ENCODE measurements around the gene TEX38. TPM values are rescaled to one million over a fixed set of nuclear protein-coding genes. Genes with fewer than 3 reads are reported as not detected.
"Not testable (repeated sequence)": the region's sequence is repeated elsewhere in the genome, so short reads cannot be mapped to it uniquely, and the experiment has no call there.

Gene TEX38
- total and polyA plus RNA-seq, 2 donors = not detected

GRCh38 chr1:46705408-46705807 is 33.8 kb downstream of the TEX38 start:
- 85% methylated on average over 9 of the region's 9 CpGs for WGBS
- no peak overlapping the region for H3K27ac ChIP-seq (ENCODE audit: low read depth)
- peaks cover 8% of the 10 kb centered on the region for H3K36me3 ChIP-seq (ENCODE audit: insufficient read depth)
- H3K4me1 ChIP-seq (ENCODE audit: insufficient read depth) = peaks cover 1% of the 10 kb centered on the region
- no peak overlapping the region for H3K4me3 ChIP-seq (ENCODE audit: low read depth, low read length)
- DNase-seq (ENCODE audit: extremely low spot score) = no peak

- DNase-seq (ENCODE audit: extremely low spot score) = no peak
- no peak overlapping the region for H3K27ac ChIP-seq (ENCODE audit: low read depth)
- H3K36me3 ChIP-seq (ENCODE audit: insufficient read depth) = peaks cover 11% of the 10 kb centered on the region
- no peak overlapping the region for H3K4me3 ChIP-seq (ENCODE audit: low read depth, low read length)
- no peaks in the 10 kb centered on the region for H3K4me1 ChIP-seq (ENCODE audit: insufficient read depth)
- 95% methylated on average over 1 of the region's 1 CpG for WGBS
Measured at GRCh38 chr1:46708121-46708520, 36.5 kb downstream of the TEX38 start.

DNA sequence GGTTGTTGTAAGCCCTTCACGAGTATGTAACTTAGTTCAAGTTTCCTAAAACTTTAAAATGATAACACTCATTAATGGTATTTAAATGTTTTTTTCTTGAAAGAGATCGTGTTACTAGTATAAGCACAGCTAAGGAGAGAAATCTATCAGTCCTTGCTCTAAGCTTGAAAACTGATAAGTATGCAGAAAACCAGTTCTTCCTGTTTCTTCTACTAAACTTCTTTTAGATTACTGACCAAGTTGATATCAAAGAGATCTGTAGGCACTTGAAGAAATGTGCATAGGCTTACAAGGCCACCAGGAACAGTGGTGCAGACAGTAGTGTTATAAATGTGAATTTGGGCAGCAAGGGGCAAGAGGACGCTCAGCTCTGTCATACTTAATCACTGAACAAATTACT is 43.3 kb downstream of the TEX38 start:
- no peak for DNase-seq (ENCODE audit: extremely low spot score)
- Histone ChIP-seq H3K4me1 (ENCODE audit: insufficient read depth) (peaks cover 3% of the 10 kb centered on the region), H3K27ac (ENCODE audit: low read depth) (no peak overlapping the region), H3K4me3 (ENCODE audit: low read depth, low read length) (no peak overlapping the region), H3K36me3 (ENCODE audit: insufficient read depth) (peaks cover 3% of the 10 kb centered on the region)
- WGBS = 76% methylated on average over 3 of the region's 3 CpGs

- Histone ChIP-seq H3K4me3 (ENCODE audit: low read depth, low read length) (peak overlapping the region; percentile 93), H3K36me3 (ENCODE audit: insufficient read depth) (no peaks in the 10 kb centered on the region), H3K27ac (ENCODE audit: low read depth) (no peak overlapping the region), H3K4me1 (ENCODE audit: insufficient read depth) (peaks cover 3% of the 10 kb centered on the region)
- DNase-seq (ENCODE audit: extremely low spot score) = no peak
- 67% methylated on average over 9 of the region's 9 CpGs for WGBS
Measured at GRCh38 chr1:46717654-46718053, 46.0 kb downstream of the TEX38 start.

- DNase-seq (ENCODE audit: extremely low spot score) = no peak
- Histone ChIP-seq H3K4me3 (ENCODE audit: low read depth, low read length) (peak overlapping the region; percentile 93), H3K4me1 (ENCODE audit: insufficient read depth) (peaks cover 3% of the 10 kb centered on the region), H3K36me3 (ENCODE audit: insufficient read depth) (no peaks in the 10 kb centered on the region), H3K27ac (ENCODE audit: low read depth) (peak overlapping the region; percentile 85)
- WGBS = 1% methylated on average over 12 of the region's 12 CpGs
Measured at GRCh38 chr1:46718340-46718726, 46.7 kb downstream of the TEX38 start.

DNA sequence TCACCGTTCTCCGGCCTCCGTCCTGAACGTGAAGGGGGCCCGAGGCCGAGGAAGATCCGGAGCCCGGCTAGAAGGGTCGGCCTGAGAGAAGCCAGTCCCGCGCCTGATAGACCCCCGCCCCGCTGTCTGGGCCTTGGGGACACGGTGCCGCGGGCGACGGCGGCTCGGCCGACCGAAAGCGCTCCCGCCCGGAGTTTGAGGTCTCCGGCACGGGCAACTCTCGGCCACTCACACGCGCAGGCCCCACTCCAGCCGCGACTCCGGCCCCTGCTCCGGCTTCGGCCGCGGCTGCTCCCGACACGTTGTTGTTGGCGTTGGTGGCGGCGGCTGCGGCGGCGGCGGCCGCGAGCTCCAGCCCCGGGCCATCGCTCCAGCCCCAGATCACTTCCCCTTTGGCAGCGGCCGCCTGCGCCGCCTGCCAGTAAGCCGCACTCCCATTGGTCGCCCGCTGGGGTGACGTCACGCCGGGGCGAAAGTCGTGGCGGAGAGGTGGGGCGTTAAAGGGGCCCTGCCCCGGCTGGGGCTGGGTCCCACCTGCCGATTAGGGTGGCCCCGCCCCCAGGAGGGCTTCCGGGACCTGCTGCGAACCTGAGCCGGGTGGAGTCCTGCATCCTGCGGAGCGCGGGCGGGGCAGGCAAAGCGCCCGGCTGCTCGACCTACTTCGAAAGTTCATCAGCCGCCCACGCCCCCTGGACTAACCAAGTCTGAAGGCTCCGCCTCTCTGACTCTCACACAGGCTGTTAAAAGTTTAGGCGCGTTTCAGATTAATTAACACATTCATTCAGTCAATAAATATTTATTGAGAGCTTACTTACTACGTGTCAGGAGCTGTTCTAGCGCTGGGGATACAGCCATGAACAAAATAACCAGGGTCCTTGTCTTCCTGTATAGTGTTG is 47.3 kb downstream of the TEX38 start, which contains the start of gene EFCAB14:
EFCAB14 (minus strand) TSS at position 388 of the 896 bp plus-strand sequence. CDS start 1,027 bp downstream, outside the sequence.
- Histone ChIP-seq H3K36me3 (ENCODE audit: insufficient read depth) (no peaks in the 10 kb centered on the region), H3K4me1 (ENCODE audit: insufficient read depth) (peaks cover 3% of the 10 kb centered on the region), H3K4me3 (ENCODE audit: low read depth, low read length) (peak within 1 kb of the TSS; percentile 93), H3K27ac (ENCODE audit: low read depth) (peak within 1 kb of the TSS; percentile 85)
- DNase-seq (ENCODE audit: extremely low spot score) = peak; percentile 71
- WGBS = under 1% methylated on average over 85 of the region's 85 CpGs

GRCh38 chr1:46719689-46720088 is 48.0 kb downstream of the TEX38 start:
- WGBS = 18% methylated on average over 3 of the region's 3 CpGs
- H3K27ac ChIP-seq (ENCODE audit: low read depth) = no peak overlapping the region

DNA sequence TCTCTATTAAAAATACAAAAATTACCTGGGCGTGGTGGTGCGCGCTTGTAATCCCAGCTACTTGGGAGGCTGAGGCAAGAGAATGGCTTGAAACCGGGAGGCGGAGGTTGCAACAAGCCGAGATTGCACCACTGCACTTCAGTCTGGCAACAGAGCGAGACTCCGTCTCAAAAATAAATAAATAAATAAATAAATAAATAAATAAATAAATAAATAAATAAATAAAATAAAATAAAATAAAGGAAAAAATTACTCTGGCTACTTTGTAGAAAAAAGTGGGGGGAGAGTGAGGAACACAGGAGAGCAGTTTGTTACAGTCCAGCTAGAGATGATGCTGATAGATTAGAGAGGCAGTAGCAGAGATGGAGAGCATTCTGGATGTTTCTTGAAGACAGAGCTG is 48.7 kb downstream of the TEX38 start:
- DNase-seq (ENCODE audit: extremely low spot score); H3K36me3 ChIP-seq (ENCODE audit: insufficient read depth): not testable (repeated sequence)
- 96% methylated on average over 8 of the region's 8 CpGs for WGBS

More at GRCh38 chr1:46719689-46720088, 48.0 kb downstream of the TEX38 start:
- Histone ChIP-seq H3K4me1 (ENCODE audit: insufficient read depth) (peaks cover 2% of the 10 kb centered on the region), H3K4me3 (ENCODE audit: low read depth, low read length) (peak overlapping the region; percentile 93), H3K36me3 (ENCODE audit: insufficient read depth) (no peaks in the 10 kb centered on the region)
- DNase-seq (ENCODE audit: extremely low spot score) = peak; percentile 33

GRCh38 chr1:46721204-46721603 is 49.5 kb downstream of the TEX38 start:
- Histone ChIP-seq H3K27ac (ENCODE audit: low read depth) (no peak overlapping the region), H3K4me1 (ENCODE audit: insufficient read depth) (peaks cover 2% of the 10 kb centered on the region), H3K36me3 (ENCODE audit: insufficient read depth) (no peaks in the 10 kb centered on the region), H3K4me3 (ENCODE audit: low read depth, low read length) (no peak overlapping the region)
- 82% methylated on average over 1 of the region's 1 CpG for WGBS
- no peak for DNase-seq (ENCODE audit: extremely low spot score)

More for the DNA sequence above, 48.7 kb downstream of the TEX38 start:
- H3K27ac ChIP-seq (ENCODE audit: low read depth); H3K4me3 ChIP-seq (ENCODE audit: low read depth, low read length); H3K4me1 ChIP-seq (ENCODE audit: insufficient read depth): not testable (repeated sequence)

DNA sequence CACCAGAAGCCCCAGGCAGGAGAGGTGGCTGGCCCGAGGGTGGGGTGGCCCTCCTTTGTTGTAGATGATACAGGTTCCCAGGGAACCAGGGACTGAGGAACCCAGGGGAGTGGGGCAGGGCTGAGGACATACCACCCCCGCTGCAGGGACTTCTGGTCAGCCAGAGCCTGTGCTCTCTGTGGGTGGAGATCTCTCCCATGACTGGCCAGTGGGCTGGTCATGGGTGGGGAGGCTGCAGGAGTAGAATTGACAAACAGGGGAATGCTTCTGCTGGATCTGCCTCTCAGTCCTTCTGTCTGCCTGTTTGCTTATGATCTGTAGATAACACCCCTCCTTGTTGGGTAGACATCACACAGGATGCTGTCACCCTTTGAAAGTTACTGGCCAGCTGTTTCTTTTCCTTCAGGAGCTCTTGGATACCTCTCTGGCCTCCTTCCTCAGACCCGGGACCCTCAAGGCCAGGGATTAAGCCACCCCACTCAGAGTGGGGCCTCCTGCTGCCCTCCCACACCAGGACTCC is 50.1 kb downstream of the TEX38 start:
- WGBS = 49% methylated on average over 3 of the region's 3 CpGs

More for the DNA sequence above, 50.1 kb downstream of the TEX38 start:
- Histone ChIP-seq H3K36me3 (ENCODE audit: insufficient read depth) (no peaks in the 10 kb centered on the region), H3K4me1 (ENCODE audit: insufficient read depth) (peaks cover 2% of the 10 kb centered on the region), H3K27ac (ENCODE audit: low read depth) (no peak overlapping the region), H3K4me3 (ENCODE audit: low read depth, low read length) (no peak overlapping the region)
- DNase-seq (ENCODE audit: extremely low spot score) = no peak

Other genes starting within 250 kb of the TEX38 start
- not detected for gene DMBX1, start 182.0 kb upstream of the TEX38 start, total RNA-seq
- not detected for gene DMBX1, start 182.0 kb upstream of the TEX38 start, polyA plus RNA-seq
- gene KNCN, start 120.2 kb upstream of the TEX38 start, total RNA-seq = not detected
- gene KNCN, start 120.2 kb upstream of the TEX38 start, polyA plus RNA-seq = not detected
- 37.3 TPM for gene MKNK1, start 67.6 kb upstream of the TEX38 start, total RNA-seq
- gene MKNK1, start 67.6 kb upstream of the TEX38 start, polyA plus RNA-seq = 25.7 TPM
- 17.2 TPM for gene MOB3C, start 55.0 kb upstream of the TEX38 start, total RNA-seq
- 16.2 TPM for gene MOB3C, start 55.0 kb upstream of the TEX38 start, polyA plus RNA-seq
- gene ATPAF1, start 3.5 kb upstream of the TEX38 start, total RNA-seq = 33.3 TPM
- gene ATPAF1, start 3.5 kb upstream of the TEX38 start, polyA plus RNA-seq = 36.3 TPM
- 115 TPM for gene EFCAB14, start 47.3 kb downstream of the TEX38 start, total RNA-seq
- gene EFCAB14, start 47.3 kb downstream of the TEX38 start, polyA plus RNA-seq = 58.6 TPM
- 56.6 TPM for gene CYP4B1, start 127.2 kb downstream of the TEX38 start, total RNA-seq
- 71.5 TPM for gene CYP4B1, start 127.2 kb downstream of the TEX38 start, polyA plus RNA-seq

Measured in urinary bladder (tissue), 4 donors.